Ecto neural progenitor cell (in vitro differentiated cells): Measurements from ENCODE around the gene GRAMD1B.
"Not testable (repeated sequence)": the region's sequence is repeated elsewhere in the genome, so short reads cannot be mapped to it uniquely, and the experiment has no call there.

Source experiments
- DNase-seq: peaks from one replicate; pipeline ENCODE4 v3.0.0-alpha.2; 2018; ENCODE audit warnings: low spot score

The GRAMD1B gene

GRCh38 chr11:123443851-123444623, 14.0 kb downstream of the GRAMD1B start:
- no peak for DNase-seq

DNA sequence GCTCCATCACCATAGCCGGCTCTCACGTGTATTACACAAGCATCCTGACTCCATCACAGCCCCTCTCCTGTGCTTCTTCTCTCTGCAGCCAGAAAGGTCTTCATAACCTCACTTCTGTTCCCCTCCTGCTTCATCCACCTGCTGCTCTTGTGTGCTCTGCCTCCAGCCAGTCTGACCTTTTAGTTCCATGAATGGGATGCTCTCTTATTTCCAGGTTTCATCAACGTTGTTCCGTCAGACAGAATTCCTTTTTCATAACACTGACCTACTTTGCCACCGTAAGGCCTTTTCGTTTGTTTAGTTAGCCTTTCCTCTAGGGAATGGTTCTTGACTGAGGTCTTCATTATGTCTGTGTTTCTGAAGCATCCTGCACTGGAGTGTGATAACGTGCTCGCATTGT, 18.8 kb downstream of the GRAMD1B start:
- no peak for DNase-seq

DNA sequence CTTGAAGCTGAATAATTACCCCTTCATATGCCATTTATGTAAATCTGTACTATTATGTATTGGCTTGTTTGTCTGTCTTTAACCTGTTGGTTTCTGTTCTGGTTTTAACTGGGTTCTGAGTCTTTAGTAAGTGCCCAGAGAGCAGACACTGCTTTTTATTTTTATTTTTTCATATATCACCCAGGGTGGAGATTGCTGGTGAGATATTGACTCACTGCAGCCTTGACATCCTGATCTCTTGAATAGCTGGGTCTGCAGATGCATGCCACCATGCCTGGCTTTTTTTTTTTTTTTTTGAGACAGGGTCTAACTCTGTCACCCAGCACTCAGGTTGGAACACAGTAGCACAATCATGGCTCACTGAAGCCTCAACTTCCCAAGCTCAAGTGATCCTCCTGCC, 19.4 kb downstream of the GRAMD1B start:
- no peak for DNase-seq

DNA sequence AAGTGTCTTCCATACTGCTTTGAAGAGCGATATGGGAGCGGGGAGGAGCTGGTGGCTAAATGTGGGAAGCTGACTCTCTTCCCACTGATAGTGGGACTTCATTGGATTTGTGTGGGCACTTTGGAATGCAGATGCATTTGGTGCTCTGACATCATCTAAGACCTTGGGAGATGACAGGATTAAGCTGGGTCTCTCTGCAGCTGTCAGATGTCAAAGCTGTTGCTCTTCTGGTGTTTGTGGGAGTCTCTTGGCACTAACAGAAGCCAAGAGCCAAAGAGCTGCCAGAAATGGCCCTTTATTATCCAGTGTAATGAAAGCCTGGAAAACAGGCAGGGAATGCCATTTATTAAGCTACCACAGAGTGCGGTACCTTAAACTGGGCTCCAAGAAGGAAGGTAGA, 20.6 kb downstream of the GRAMD1B start:
- DNase-seq, result no peak

GRCh38 chr11:123451183-123451781, 21.2 kb downstream of the GRAMD1B start:
- DNase-seq, result no peak

DNA sequence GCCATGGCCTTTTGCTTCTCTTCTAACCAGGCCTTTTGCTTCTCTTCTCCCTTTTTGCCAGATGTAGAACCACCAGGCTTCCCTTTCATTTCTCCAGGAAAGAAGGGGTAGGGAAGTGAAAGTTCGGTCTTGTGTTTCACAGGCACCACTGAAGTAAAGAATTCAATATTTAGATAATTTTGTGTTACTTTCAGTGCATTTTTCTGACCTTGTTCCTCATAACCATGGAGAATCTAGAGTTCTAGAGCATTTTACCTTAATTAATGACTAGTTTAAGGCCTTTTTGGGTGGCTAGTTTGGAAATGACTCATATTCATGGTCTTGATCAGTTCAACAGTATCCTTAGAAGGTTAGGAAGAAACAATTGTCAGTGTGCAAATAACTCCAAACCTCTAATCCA, 22.7 kb downstream of the GRAMD1B start:
- DNase-seq, result no peak

DNA sequence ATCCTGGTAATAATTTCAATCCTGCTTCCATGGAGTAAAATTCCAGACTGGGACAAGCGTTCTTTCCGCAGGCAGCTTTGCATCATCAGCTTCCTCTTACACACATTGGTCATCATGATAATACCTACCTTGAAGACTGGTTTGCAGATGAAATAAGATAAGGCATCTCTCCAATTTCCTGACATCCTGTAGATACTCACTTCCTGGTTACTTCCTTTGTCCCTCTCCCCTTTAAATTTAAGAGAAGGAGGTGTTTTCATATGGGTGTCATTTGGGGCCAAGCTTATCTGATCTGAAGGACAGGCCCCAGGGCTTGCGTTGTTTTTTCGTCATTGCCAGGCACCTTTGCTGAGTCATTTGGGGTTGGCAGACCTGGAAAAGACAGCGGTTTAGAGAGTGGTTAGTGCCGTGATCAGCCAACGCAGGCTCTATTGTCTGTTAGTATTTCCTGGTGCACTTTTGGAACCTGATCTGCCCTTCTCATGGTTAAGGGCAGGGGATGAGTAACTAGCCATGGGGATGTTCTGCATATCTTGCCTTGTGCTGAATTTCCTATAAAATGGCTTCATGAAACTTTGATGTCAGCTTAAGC, 24.1 kb downstream of the GRAMD1B start:
- no peak for DNase-seq

- no peak for DNase-seq
These were observed 24.7 kb downstream of the GRAMD1B start for GRCh38 chr11:123454796-123455195.

- not testable (repeated sequence) for DNase-seq
These were observed 26.4 kb downstream of the GRAMD1B start for GRCh38 chr11:123456448-123456847.

DNA sequence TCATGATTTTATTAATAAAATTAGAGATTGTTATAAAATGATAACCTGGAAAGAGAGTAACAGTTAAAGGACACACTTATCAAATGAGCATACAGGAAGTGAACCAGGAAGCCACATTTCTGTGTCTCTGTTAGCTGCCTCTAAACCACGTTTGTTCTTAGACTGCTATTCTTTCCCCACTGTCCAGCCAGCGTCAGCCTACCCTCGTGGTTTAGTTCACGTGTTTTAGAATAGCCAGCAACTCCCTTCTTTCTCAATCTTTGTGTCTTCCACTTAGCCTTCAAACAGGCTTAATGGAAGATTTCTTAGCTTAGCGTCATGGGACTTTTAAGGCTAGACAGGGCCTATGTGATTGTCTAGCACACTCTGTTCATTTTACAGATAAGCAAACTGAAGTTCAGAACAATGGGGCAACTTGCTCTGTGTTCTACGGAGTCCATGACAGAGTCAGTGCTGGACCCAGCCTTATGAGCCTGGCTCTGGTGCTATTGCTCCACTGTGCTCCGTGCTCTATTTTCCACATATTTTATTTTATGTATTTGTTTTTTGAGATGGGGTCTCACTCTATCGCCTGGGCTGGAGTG, 27.2 kb downstream of the GRAMD1B start:
- no peak for DNase-seq

- DNase-seq, result no peak
These were observed 28.4 kb downstream of the GRAMD1B start for GRCh38 chr11:123458501-123458900.

- DNase-seq, result no peak
These were observed 30.1 kb downstream of the GRAMD1B start for GRCh38 chr11:123460012-123460700.

DNA sequence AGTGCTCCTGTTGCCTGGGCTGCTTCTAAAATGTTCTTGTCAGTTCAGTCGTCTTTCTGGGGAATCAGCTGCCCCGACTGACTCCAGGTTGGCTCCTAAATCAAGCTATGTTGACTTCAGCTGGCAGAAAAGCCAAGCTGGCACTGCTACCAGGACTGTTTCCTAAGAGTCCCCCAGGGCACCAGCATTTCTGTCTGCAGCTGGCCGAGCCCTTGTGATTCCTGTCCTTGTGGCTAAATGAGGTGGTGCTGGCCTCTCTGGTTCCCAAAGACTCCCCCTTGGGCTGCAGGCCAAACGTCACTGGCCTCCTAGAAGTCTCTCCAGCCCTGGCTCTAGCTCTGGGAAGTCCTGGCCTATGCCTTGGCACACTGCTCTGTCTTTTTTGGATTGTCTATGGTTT, 31.1 kb downstream of the GRAMD1B start:
- DNase-seq, result no peak

DNA sequence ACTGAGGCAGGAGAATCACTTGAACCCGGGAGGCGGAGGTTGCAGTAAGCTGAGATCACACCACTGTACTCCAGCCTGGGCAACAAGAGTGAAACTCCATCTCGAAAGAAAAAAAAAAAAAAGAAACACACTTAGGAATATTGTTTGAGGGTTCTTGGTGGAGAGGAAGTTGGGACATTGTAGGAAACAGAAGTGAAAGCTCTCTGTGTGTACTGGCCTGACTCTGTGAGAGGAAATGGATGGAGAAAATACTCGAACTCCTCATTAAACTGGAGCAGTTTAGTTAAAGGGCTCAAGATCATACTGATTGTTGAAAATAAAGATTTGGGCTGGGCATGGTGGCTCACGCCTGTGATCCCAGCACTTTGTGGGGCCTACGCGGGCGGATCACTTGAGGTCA, 35.6 kb downstream of the GRAMD1B start:
- DNase-seq, result not testable (repeated sequence)

DNA sequence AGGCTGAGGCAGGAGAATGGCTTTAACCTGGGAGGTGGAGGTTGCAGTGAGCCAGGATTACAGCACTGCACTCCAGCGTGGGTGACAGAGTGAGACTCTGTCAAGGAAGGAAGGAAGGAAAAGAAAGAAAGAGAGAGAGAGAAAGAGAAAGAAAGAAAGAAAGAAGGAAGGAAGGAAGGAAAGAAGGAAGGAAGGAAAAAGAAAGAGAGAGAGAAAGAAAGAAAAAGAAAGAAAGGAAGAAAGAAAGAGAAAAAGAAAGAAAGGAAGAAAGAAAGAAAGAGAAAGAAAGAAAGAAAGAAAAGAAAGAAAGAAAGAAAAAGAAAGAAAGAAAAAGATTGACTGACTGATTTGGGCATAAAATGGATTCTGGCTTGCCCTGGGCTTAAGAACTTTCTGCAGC, 36.1 kb downstream of the GRAMD1B start:
- DNase-seq, result not testable (repeated sequence)

DNA sequence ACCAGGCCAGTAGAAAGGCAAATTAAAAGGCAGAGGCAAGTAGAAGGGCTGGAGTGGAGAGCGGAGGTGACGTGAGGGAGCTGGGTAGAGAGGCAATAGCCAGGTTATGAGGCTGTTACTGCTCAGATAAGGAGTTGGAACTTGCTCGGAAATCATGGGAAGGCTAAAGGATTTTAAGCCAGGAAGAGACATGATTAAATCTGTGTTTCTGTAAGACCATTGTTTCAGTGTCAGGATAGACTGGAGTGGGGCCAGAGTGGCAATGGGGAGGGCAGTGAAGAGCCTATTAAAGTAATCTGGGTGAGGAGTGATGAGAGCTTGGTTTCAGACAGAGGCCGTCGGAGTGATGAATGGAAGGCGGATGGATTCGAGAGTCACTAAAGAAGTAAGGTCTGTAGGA, 39.0 kb downstream of the GRAMD1B start:
- DNase-seq, result no peak

DNA sequence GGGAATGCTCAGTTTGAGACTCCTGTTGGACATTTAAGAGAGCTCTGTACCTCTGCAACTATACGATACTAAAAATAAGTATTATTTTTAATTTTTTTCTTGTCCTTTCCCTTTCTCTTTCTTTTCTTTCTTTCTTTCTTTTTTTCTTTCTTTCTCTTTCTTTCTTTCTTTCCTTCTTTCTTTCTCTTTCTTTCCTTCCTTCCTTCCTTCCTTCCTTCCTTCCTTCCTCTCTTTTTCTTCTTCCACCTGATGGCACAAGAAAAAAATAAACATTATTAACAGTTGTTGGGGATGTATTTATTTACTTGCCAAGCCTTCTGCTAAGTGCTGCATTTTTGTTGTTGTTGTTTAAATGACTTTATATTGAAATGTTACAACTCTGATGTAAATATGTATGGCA, 39.5 kb downstream of the GRAMD1B start:
- DNase-seq, result no peak

DNA sequence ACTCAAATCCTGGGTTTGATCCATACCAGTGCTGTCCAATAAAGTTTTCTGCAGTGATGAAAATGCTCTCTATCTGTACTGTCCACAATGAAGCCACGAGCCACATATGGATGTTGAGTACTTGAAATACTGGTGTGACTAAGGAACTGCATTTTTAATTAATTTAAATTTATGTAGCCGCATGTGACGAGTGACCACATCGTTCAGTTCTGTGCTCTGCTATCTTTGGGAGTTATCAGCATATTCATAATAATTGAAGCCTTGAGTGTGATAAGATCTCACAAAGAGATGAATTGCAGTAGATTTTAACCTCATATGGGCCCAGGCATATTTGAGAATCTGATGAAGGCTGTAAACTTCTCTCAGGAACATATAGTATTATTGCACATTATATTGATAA, 40.8 kb downstream of the GRAMD1B start:
- DNase-seq, result no peak

GRCh38 chr11:123472236-123472935, 42.3 kb downstream of the GRAMD1B start:
- DNase-seq, result no peak

DNA sequence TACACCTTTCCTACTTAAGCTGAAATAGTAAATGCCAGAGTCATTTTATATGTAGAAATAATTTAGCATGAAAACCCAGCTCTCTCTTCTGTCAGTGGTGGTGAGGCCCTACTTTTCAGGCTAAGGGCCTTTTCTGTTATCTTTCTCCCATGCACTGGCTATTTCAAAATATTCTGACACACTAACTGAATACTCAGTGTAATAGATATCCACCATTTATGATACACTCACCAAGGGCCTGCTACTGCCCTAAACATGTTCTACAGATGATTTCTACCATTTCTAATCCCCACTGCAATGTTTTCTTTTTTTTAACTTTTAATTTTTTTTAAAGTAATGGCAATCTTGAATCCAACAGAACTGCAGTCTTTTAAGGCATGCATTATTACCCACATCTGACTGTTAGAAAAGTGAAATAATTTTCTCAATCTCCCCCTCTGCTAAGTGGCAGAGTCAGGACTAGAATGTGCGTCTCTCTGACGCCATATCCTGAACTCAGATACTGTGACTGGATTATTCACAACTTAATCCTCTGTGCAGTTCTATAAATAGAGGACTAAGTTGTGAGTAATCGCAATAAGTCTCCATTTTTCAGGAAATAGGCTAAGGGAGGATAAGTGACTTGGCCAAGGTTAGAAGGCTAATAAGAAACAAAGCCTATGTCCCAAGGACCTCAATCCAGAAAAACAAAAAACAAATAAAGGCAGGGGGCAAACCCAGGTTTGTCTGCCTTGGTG, 44.0 kb downstream of the GRAMD1B start:
- no peak for DNase-seq

- DNase-seq, result no peak
These were observed 44.9 kb downstream of the GRAMD1B start for GRCh38 chr11:123474994-123475393.
